Fibroblast of pulmonary artery (primary cell): Measurements from ENCODE around the gene TTC17.
"Not testable (repeated sequence)": the region's sequence is repeated elsewhere in the genome, so short reads cannot be mapped to it uniquely, and the experiment has no call there.

Experiments used
- DNase-seq: peaks from one replicate; pipeline ENCODE4 v3.0.0-alpha.2; 2010; ENCODE audit warnings: low read depth
- H3K4me3 ChIP-seq: replicated peaks from 2 replicates; pipeline ENCODE4 v1.5.1; 2011; ENCODE audit warnings: low read depth, mild to moderate bottlenecking, control low read depth, low read length, moderate library complexity
- TF ChIP-seq, protein P1 (sequence below): IDR thresholded peaks from 2 replicates; pipeline ENCODE4 v1.5.1; 2011; ENCODE audit warnings: mild to moderate bottlenecking, control low read depth, low read length, inconsistent platforms; ENCODE audit errors: missing control alignments

TTC17 gene

DNA sequence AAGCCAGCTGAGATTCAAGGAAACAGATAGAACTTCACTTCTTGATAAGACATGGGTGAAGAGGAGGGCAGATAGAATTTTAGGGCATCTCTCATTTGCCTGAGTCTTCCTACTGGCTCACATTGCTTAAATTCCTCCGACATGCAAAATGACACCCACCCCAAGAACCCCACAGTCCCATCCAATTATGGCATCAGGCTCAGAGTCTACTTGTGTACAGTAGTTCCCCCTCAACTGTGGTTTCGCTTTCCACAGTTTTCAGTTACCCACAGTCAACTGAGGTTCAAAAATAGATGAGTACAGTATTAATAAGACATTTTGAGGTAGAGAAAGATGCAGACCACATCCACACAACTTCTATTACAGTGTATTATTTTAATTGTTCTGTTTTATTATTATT is 99.8 kb downstream of the TTC17 start:
- TF ChIP-seq, protein P1, sequence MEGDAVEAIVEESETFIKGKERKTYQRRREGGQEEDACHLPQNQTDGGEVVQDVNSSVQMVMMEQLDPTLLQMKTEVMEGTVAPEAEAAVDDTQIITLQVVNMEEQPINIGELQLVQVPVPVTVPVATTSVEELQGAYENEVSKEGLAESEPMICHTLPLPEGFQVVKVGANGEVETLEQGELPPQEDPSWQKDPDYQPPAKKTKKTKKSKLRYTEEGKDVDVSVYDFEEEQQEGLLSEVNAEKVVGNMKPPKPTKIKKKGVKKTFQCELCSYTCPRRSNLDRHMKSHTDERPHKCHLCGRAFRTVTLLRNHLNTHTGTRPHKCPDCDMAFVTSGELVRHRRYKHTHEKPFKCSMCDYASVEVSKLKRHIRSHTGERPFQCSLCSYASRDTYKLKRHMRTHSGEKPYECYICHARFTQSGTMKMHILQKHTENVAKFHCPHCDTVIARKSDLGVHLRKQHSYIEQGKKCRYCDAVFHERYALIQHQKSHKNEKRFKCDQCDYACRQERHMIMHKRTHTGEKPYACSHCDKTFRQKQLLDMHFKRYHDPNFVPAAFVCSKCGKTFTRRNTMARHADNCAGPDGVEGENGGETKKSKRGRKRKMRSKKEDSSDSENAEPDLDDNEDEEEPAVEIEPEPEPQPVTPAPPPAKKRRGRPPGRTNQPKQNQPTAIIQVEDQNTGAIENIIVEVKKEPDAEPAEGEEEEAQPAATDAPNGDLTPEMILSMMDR: no peak
- DNase-seq: no peak
- no peak overlapping the region for H3K4me3 ChIP-seq

DNA sequence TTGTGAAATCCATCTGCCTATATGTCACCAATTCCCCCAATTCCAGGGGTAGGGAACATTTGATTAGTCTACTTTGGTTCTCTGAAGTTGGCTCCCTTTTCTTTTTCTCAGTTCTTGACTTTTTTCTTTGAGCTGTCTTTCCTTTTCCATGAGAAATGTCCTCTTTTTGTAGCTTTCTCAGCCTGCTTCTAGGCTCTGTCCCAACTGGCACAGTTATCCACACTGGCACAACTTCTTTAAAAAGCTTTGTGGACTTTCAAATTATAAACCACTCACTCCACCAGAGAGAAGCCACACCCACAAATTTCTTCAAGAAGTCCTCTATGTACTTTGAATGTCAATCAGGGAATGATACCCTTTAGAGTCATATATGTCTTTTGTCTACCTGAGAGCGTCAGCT is 100.5 kb downstream of the TTC17 start:
- TF ChIP-seq, protein P1: no peak
- no peak overlapping the region for H3K4me3 ChIP-seq
- DNase-seq: no peak

DNA sequence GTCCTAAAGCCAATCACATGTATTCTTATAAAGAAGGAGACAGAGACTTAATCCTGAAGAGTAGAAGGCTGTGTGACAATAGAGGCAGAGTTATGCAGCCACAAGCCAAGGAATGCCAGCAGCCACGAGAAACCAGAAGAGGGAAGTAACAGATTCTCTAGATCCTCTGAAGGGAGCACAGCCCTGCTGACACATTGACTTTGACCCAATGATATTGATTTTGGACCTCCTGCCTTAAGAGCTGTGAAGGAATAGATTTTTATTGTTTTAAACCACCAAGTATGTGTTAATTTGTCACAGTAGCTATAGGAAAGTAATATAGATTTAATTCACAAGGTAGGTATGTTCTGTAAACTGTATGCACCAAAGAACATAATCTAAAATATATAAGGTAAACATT is 103.6 kb downstream of the TTC17 start:
- H3K4me3 ChIP-seq: no peak overlapping the region
- TF ChIP-seq, protein P1: no peak
- DNase-seq: no peak

DNA sequence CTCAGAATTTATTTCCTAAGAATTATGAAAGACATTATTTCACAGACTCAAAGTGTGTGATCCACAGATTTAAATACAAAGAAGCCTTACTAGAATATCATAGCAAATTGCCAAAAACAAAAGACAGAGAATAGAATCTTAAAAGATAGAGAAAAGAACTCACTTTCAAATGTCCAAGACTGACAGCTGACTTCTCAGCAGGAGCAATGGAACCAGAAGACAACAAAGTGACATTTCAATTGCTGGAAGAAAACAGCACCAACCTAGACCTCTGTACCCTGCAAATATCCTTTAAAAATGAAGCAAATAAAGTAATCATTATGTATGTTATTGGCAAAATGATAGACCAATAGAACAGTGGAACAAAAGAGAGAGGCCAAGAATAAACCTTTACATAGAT is 109.2 kb downstream of the TTC17 start:
- DNase-seq: peak; percentile 5
- TF ChIP-seq, protein P1: no peak
- H3K4me3 ChIP-seq: no peak overlapping the region

DNA sequence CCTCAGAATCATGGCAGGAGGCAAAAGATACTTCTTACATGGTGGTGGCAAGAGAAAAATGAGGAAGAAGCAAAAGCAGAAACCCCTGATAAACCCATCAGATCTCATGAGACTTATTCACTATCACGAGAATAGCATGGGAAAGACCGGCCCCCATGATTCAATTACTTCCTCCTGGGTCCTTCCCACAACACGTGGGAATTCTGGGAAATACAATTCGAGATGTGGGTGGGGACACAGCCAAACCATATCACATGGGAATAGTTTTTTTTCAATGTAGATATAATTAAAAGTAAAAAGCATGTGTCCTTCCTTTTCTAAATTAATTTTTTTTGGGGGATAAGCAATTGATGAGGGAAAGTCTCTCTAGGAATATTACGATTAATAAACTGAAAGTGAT is 118.8 kb downstream of the TTC17 start:
- H3K4me3 ChIP-seq, DNase-seq: not testable (repeated sequence)

DNA sequence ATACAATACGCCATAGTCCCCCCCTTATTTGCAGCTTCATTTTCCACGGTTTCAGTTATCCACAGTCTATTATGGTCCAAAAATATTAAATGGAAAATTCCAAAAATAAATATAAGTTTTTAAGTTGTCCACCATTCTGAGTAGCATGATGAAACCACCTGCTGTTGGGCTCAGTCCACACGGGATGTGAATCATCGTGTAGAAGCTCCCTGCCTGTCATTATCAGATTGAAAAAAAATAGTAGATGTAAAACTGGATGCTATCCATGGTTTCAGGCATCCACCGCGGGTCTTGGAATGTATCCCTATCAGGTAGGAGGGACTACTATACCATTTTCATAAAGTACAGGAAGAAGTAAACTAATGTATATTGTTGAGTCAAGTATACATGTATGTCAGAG is 127.4 kb downstream of the TTC17 start:
- TF ChIP-seq, protein P1: no peak
- no peak overlapping the region for H3K4me3 ChIP-seq
- DNase-seq: peak; percentile 40

DNA sequence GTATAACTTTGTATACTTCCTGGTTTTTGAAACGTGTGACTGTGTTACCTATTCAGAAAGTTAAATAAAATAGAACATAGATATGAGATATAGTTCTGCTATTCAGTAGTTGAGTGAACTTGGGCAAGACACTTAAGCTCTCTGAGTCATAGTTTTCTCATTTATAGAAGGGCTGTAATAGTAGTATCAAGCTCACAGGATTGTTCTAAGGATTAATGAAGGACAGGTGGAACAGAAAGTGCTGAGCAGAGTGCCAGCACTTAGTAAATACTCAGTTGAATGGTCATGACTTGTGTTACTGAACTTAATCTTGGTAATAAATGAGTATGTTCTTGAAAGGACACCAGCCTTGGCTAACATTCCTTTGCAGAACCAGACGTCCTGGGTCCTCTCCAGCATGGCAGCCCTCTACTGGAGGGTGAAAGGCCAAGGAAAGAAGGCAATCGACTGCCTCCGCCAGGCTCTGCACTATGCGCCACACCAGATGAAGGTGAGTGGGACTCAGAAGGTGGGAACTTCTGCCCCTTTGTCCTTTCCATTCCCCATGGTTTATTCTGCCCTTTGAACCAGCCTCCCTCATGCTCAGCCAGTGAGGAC is 131.2 kb downstream of the TTC17 start:
- TF ChIP-seq, protein P1: no peak
- DNase-seq: no peak

More for the DNA sequence above, 131.2 kb downstream of the TTC17 start:
- H3K4me3 ChIP-seq: no peak overlapping the region
